OCI-LY3 (cell line): ENCODE results near the gene IL1R1.

Experiments used
- EZH2phosphoT487 ChIP-seq: fragments of 200-600 bp; shearing (Covaris generic); IDR thresholded peaks from 2 replicates; pipeline ENCODE4 v1.6.1; 2018; ENCODE audit warnings: antibody characterized with exemption, mixed run types, low read depth
- TF ChIP-seq, protein P1 (sequence below): fragments of 200-600, 300-600 bp; sonication (generic); IDR thresholded peaks from 2 replicates; pipeline ENCODE4 v1.5.1; 2014; ENCODE audit warnings: antibody characterized with exemption, low read length, low read depth

DNA sequence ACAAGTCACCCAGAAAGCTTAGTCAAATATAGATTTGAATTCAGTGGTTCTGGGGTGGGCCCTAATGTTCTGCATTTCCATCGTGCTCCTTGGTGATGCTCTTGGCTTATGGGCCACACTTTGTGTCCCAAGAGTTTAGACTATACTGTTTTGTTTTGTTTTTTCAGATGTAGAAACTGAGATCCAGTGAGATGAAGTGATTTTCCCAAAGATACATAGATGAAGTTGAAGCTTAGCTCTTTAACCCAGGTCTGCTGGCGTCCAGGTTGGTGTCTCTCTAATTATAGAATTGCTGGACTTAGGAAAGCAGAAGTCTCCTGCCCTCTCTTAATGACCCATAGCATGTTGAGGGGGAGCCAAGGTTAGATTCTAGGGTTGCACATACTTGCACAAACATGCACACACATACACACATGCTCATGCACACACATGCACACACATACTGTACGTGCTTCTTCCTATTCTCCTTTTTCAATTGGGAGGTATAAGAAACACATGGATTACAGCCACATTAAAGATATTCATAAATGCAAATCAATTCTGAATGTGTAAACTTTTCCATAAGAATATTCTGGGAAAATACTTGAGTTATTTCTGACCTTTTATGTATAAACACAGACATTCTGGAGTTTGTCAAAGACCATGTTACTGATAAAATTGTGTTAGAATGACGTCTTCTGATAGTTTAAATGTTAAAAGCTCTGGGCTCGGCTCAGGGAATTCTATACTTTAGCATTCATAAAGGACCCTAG is 41.3 kb upstream of the IL1R1 start:
- TF ChIP-seq EZH2phosphoT487 = no peak
- TF ChIP-seq, protein P1, sequence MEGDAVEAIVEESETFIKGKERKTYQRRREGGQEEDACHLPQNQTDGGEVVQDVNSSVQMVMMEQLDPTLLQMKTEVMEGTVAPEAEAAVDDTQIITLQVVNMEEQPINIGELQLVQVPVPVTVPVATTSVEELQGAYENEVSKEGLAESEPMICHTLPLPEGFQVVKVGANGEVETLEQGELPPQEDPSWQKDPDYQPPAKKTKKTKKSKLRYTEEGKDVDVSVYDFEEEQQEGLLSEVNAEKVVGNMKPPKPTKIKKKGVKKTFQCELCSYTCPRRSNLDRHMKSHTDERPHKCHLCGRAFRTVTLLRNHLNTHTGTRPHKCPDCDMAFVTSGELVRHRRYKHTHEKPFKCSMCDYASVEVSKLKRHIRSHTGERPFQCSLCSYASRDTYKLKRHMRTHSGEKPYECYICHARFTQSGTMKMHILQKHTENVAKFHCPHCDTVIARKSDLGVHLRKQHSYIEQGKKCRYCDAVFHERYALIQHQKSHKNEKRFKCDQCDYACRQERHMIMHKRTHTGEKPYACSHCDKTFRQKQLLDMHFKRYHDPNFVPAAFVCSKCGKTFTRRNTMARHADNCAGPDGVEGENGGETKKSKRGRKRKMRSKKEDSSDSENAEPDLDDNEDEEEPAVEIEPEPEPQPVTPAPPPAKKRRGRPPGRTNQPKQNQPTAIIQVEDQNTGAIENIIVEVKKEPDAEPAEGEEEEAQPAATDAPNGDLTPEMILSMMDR = no peak
